Ovary (tissue), 3 donors: ENCODE data around the gene RBM4B.

Experiments used
- CTCF ChIP-seq, 3 donors: fragments of 450-650 bp in 2 of 3; fragments of 200-600 bp in 1 of 3; IDR thresholded peaks; one replicate each; pipeline versions ENCODE4 v1.5.1 to v1.8.0; 2016 to 2022; ENCODE audit warnings: antibody characterized with exemption in 3 of 3, mild to moderate bottlenecking in 1 of 3
- POLR2A ChIP-seq: fragments of 450-650 bp; IDR thresholded peaks from one replicate; pipeline ENCODE4 v1.6.1; 2017; ENCODE audit warnings: antibody characterized with exemption, mild to moderate bottlenecking, moderate library complexity
- donor health status: DM: no; HTN: no; CAD: no.

- no peak for TF ChIP-seq CTCF (IDR thresholded peaks at IDR 0.05)
- no peak for TF ChIP-seq POLR2A
Measured at GRCh38 chr11:66652651-66653050, 25.0 kb downstream of the RBM4B start.
